Mammary epithelial cell (primary cell): ENCODE data around the gene OR6F1.

Experiments
- CTCF ChIP-seq, 2 donors: IDR thresholded peaks in 1 of 2; conservative IDR thresholded peaks in 1 of 2; 2 replicates each; pipeline ENCODE4 v1.5.1; 2011 to 2012; ENCODE audit warnings: inconsistent platforms in 2 of 2, low read length in 2 of 2, mild to moderate bottlenecking in 2 of 2, control low read depth in 1 of 2, low read depth in 1 of 2; ENCODE audit not compliant: insufficient read depth in 1 of 2; ENCODE audit errors: extremely low read depth in 1 of 2
- EZH2 ChIP-seq: IDR thresholded peaks from 2 replicates; pipeline ENCODE4 v1.6.1; 2012; ENCODE audit warnings: low read length, inconsistent platforms, borderline replicate concordance

- TF ChIP-seq CTCF (conservative IDR thresholded peaks at IDR 0.05 in 1 of 2, IDR thresholded peaks at IDR 0.05 in 1 of 2; ENCODE audit: extremely low read depth in 1 of 2, insufficient read depth in 1 of 2, low read depth in 1 of 2, low read length in 2 of 2) (peak; percentile 52 to 69), EZH2 (no peak)
Observed at GRCh38 chr1:247681288-247681897, 35.1 kb downstream of the OR6F1 start.
